Right lobe of liver (tissue), 6 donors: ENCODE results near the gene GPRASP3. TPM values are rescaled to one million over a fixed set of nuclear protein-coding genes. Genes with fewer than 3 reads are reported as not detected.

Source experiments
- ATAC-seq, 4 donors: fragments of 200-7000 bp; cut with Tn5 transposase; one replicate each; pipeline ENCODE4 v1.9.1; 2020; ENCODE audit warnings: mild to moderate bottlenecking in 4 of 4, moderate library complexity in 4 of 4
- DNase-seq, 3 donors: peaks; one replicate each; pipeline ENCODE4 v3.0.0-alpha.2; 2020
- H3K27ac ChIP-seq, 3 donors: fragments of 200-600 bp; one replicate each; pipeline ENCODE4 v1.8.0; 2022
- H3K27me3 ChIP-seq, 2 donors: fragments of 200-600 bp; one replicate each; pipeline ENCODE4 v1.8.0; 2022
- H3K36me3 ChIP-seq, 4 donors: fragments of 200-600 bp; sonication (generic) in 1 of 4; one replicate each; pipeline versions ENCODE4 v1.5.1 to v1.8.0; 2017 to 2022; ENCODE audit warnings: control low read depth in 1 of 4
- H3K4me1 ChIP-seq, 4 donors: fragments of 200-600 bp; sonication (generic) in 1 of 4; one replicate each; pipeline versions ENCODE4 v1.5.1 to v1.8.0; 2017 to 2022; ENCODE audit warnings: control low read depth in 1 of 4
- H3K4me3 ChIP-seq, 3 donors: fragments of 200-600 bp; one replicate each; pipeline ENCODE4 v1.8.0; 2022
- H3K9me3 ChIP-seq, 4 donors: fragments of 200-600 bp; sonication (generic) in 1 of 4; one replicate each; pipeline versions ENCODE4 v1.5.1 to v1.8.0; 2017 to 2022; ENCODE audit warnings: control low read depth in 1 of 4
- CTCF ChIP-seq, 4 donors: fragments of 200-600 bp in 3 of 4; fragments of 450-650 bp in 1 of 4; IDR thresholded peaks; one replicate each; pipeline versions ENCODE4 v1.5.1 to v1.8.0; 2016 to 2022; ENCODE audit warnings: antibody characterized with exemption in 4 of 4, mild to moderate bottlenecking in 2 of 4
- POLR2A ChIP-seq: fragments of 450-650 bp; IDR thresholded peaks from one replicate; pipeline ENCODE4 v1.6.1; 2017; ENCODE audit warnings: antibody characterized with exemption, mild to moderate bottlenecking
- WGBS: methylation state at CpG from one replicate; pipeline ENCODE4 v1.1.6; 2018; ENCODE audit warnings: low coverage, low lambda C conversion rate; ENCODE audit not compliant: insufficient coverage; ENCODE audit errors: missing lambda C conversion rate; 5-methylcytosine and 5-hydroxymethylcytosine counted together
- intact Hi-C, 2 donors: fragments of 100-400 bp; cut with DNase I; formaldehyde crosslinking; loops; one replicate each; pipeline versions ENCODE4 v1.11.2 to v1.14.1; 2022
- total RNA-seq, 6 experiments: library from RNA; depleted of rRNA in 2 of 6; stranded (reverse); fragments of >200 nt in 2 of 6; fragmentation: NEBNext Ultra II Directional in 3 of 6; extraction: Animal tissue kit (Norgen Biotek cat#: 25700) in 3 of 6; gene quantifications; one replicate each; pipeline versions ENCODE4 v1.1.0 to v1.2.4, GENCODE V29; 2016 to 2023
- donor health status: DM: no; HTN: yes; CAD: no.
- donor health status: DM: no; HTN: no; CAD: no.
- donor health status: DM: no; HTN: no; CAD: no.
- donor health status: DM: no; HTN: yes; CAD: no.
- donor health status: DM: no; HTN: yes; CAD: no.

Gene GPRASP3
- total RNA-seq, 6 experiments from 2014 or later: 1.7 to 3.4 (median 2.2) TPM

- Histone ChIP-seq H3K4me3 (no peak overlapping the region), H3K4me1 (no peaks in the 10 kb centered on the region), H3K9me3 (no peaks in the 10 kb centered on the region), H3K27me3 (no peaks in the 10 kb centered on the region), H3K36me3 (no peaks in the 10 kb centered on the region), H3K27ac (no peak overlapping the region)
- TF ChIP-seq POLR2A: no peak
- TF ChIP-seq CTCF (IDR thresholded peaks at IDR 0.05): no peak
- ATAC-seq (no peak), DNase-seq (no peak)
- intact Hi-C loops: no loop called here
- WGBS: 65% methylated on average over 3 of the region's 3 CpGs
These were observed 25.8 kb upstream of the GPRASP3 start for GRCh38 chrX:102694749-102695148.

- intact Hi-C loops: no loop called here
- no peak for TF ChIP-seq POLR2A
- no peak for TF ChIP-seq CTCF (IDR thresholded peaks at IDR 0.05)
- no peak for ATAC-seq
- DNase-seq: no peak
- H3K4me1 ChIP-seq: no peaks in the 10 kb centered on the region
- H3K27me3 ChIP-seq: no peaks in the 10 kb centered on the region
- no peaks in the 10 kb centered on the region for H3K36me3 ChIP-seq
- no peak overlapping the region for H3K4me3 ChIP-seq
- H3K9me3 ChIP-seq: no peaks in the 10 kb centered on the region
- no peak overlapping the region for H3K27ac ChIP-seq
These were observed 24.2 kb upstream of the GPRASP3 start for GRCh38 chrX:102696306-102696705.

- ATAC-seq (no peak), DNase-seq (no peak)
- no peaks in the 10 kb centered on the region for H3K36me3 ChIP-seq
- intact Hi-C loops: no loop called here
- no peaks in the 10 kb centered on the region for H3K4me1 ChIP-seq
- no peaks in the 10 kb centered on the region for H3K9me3 ChIP-seq
- H3K27me3 ChIP-seq: no peaks in the 10 kb centered on the region
- H3K27ac ChIP-seq: no peak overlapping the region
- TF ChIP-seq CTCF (IDR thresholded peaks at IDR 0.05) (no peak), POLR2A (no peak)
- no peak overlapping the region for H3K4me3 ChIP-seq
These were observed 23.0 kb upstream of the GPRASP3 start for GRCh38 chrX:102697494-102697893.

- Histone ChIP-seq H3K4me1 (no peaks in the 10 kb centered on the region), H3K36me3 (no peaks in the 10 kb centered on the region), H3K9me3 (no peaks in the 10 kb centered on the region), H3K27ac (no peak overlapping the region), H3K4me3 (no peak overlapping the region), H3K27me3 (no peaks in the 10 kb centered on the region)
- DNase-seq (no peak), ATAC-seq (no peak)
- intact Hi-C loops: no loop called here
- WGBS: 24% methylated on average over 2 of the region's 2 CpGs
- TF ChIP-seq CTCF (IDR thresholded peaks at IDR 0.05) (no peak), POLR2A (no peak)
These were observed 11.6 kb upstream of the GPRASP3 start for GRCh38 chrX:102708900-102709299.

- no peaks in the 10 kb centered on the region for H3K4me1 ChIP-seq
- intact Hi-C loops: no loop called here
- TF ChIP-seq POLR2A (no peak), CTCF (IDR thresholded peaks at IDR 0.05) (no peak)
- H3K27ac ChIP-seq: no peak overlapping the region
- peak overlapping the region; percentile 53 to 63 (median 63) for H3K4me3 ChIP-seq
- no peaks in the 10 kb centered on the region for H3K9me3 ChIP-seq
- no peaks in the 10 kb centered on the region for H3K36me3 ChIP-seq
- H3K27me3 ChIP-seq: no peaks in the 10 kb centered on the region
- ATAC-seq (no peak), DNase-seq (no peak)
- 0% methylated on average over 1 of the region's 19 CpGs for WGBS
These were observed 8.7 kb upstream of the GPRASP3 start for GRCh38 chrX:102711872-102712215.
